HUES6 (cell line): ENCODE results near the gene AKT1.

ENCODE experiments used
- H3K27ac ChIP-seq: 2 replicates; pipeline ENCODE4 v1.7.0; 2013; ENCODE audit warnings: low read depth, mild to moderate bottlenecking, low read length, inconsistent platforms
- H3K27me3 ChIP-seq: 2 replicates; pipeline ENCODE4 v1.6.1; 2013; ENCODE audit warnings: low read length; ENCODE audit not compliant: control insufficient read depth, insufficient read depth
- H3K36me3 ChIP-seq: 2 replicates; pipeline ENCODE4 v1.6.1; 2013; ENCODE audit warnings: low read length; ENCODE audit not compliant: control insufficient read depth, insufficient read depth
- H3K4me1 ChIP-seq: 2 replicates; pipeline ENCODE4 v1.6.1; 2013; ENCODE audit warnings: low read length; ENCODE audit not compliant: control insufficient read depth, insufficient read depth
- H3K4me3 ChIP-seq: 2 replicates; pipeline ENCODE4 v1.5.1; 2013; ENCODE audit warnings: low read depth, low read length
- H3K9ac ChIP-seq: one replicate; pipeline ENCODE4 v1.6.1; 2013; ENCODE audit warnings: mild to moderate bottlenecking, low read length
- H3K9me3 ChIP-seq: 2 replicates; pipeline ENCODE4 v1.6.1; 2013; ENCODE audit warnings: low read depth, low read length; ENCODE audit not compliant: control insufficient read depth, insufficient read depth

Gene AKT1

DNA sequence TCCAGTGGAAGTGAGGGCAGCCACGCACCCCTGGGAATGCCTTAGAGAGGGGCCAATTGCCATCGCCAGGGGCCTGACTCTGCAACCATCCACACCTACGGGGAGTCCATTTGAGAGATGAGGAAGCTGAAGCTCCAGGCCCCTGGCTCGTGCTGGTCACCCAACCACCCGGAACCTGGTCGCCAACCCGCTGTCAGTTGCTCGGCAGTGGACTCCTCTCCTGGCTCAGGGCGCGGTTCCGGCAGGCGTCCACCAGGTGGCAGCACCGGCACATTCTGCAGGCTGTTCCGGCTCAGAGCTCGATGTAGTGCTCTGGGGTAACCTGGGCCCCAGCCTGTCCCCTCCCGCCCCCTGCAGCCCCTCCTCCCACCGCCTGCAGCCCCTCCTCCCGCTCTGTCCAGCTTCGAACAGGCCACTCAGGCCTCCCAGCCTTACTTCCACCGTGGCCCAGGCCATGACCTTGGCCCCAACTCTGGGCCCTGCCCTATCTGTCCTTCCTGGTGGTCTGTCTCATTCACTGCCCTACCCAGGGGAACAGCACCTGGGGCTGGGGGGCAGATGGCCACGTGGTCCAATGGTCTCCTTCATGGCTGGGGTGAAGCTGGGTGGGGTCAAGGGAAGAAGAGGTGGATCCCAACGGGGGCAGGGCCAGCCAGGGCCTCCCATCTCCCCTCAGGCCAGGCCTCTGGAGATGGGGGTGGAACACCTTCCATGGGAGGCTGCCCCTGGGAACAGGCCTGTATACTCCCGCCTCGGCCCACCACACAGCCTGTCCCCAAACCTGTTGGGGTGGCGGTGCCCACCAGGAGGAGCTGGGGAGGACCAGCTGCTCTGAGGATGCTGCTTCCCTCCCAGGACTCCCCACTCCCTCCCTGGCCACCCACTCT is 26.9 kb downstream of the AKT1 start:
- Histone ChIP-seq H3K27me3 (no peaks in the 10 kb centered on the region), H3K9me3 (peaks cover 23% of the 10 kb centered on the region), H3K4me3 (peak overlapping the region; percentile 32), H3K4me1 (peaks cover 10% of the 10 kb centered on the region), H3K9ac (no peak overlapping the region), H3K27ac (no peak overlapping the region), H3K36me3 (peaks cover 34% of the 10 kb centered on the region)

GRCh38 chr14:104767634-104767918 is 28.0 kb downstream of the AKT1 start:
- Histone ChIP-seq H3K27me3 (no peaks in the 10 kb centered on the region), H3K36me3 (peaks cover 23% of the 10 kb centered on the region), H3K27ac (no peak overlapping the region), H3K4me1 (peaks cover 10% of the 10 kb centered on the region), H3K9ac (no peak overlapping the region), H3K4me3 (no peak overlapping the region), H3K9me3 (peaks cover 23% of the 10 kb centered on the region)

GRCh38 chr14:104766863-104767633 is 28.5 kb downstream of the AKT1 start:
- Histone ChIP-seq H3K27ac (no peak overlapping the region), H3K4me1 (peaks cover 10% of the 10 kb centered on the region), H3K9ac (peak overlapping the region; percentile 59), H3K27me3 (no peaks in the 10 kb centered on the region), H3K9me3 (peaks cover 23% of the 10 kb centered on the region), H3K4me3 (peak overlapping the region; percentile 44), H3K36me3 (peaks cover 17% of the 10 kb centered on the region)

DNA sequence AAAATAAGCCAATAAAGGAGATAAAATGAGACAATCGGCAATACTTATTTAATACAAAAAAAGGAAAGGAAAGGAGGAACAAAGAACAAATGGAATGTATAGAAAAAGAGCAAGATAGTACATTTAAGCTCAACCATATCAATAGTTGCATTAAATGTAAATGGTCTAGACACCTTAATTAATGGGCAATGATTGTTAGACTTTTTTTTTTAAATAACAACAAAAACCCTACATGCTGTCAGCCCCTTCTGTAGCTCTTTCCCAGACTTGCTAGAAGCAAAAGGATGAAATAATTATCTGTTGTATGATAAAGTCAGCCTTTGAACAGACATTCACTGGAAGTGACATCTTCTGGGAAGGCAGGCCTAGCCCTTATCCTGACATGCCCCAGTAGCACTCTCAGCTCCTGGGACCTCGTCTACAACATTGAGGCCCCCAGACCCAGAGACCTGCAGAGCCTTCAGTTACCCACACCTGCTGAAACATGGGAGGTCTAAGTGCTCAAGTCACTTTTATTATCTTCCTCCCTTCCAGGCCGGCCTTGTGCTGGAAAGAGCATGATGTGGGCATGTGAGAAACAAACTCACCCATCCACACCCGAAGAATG is 29.2 kb downstream of the AKT1 start:
- Histone ChIP-seq H3K27me3 (no peaks in the 10 kb centered on the region), H3K27ac (no peak overlapping the region), H3K36me3 (peaks cover 11% of the 10 kb centered on the region), H3K9me3 (peaks cover 18% of the 10 kb centered on the region), H3K4me3 (peak overlapping the region; percentile 44), H3K4me1 (peaks cover 10% of the 10 kb centered on the region), H3K9ac (peak overlapping the region; percentile 59)

DNA sequence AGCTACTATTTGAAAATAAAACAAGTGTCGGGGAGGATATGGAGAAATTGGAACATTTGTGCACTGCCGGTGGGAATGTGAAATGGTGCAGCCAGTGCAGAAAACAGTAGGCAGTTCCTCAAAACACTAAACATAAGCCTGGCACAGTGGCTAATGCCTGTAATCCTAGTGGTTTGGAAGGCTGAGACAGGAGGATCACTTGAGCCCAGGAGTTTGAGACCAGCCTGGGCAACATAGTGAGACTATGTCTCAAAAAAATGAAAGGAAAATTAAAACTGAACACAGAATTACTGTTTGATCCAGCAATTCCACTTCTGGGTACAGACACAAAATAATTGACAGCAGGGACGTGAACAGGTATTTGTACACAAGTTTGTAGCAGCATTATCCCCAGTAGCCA is 30.0 kb downstream of the AKT1 start:
- peaks cover 11% of the 10 kb centered on the region; the same call in 1 of the 2 replicates for H3K9me3 ChIP-seq
- no peak overlapping the region for H3K9ac ChIP-seq
- H3K36me3 ChIP-seq = peaks cover 6% of the 10 kb centered on the region; the same call in 1 of the 2 replicates
- H3K4me3 ChIP-seq = no peak overlapping the region
- peaks cover 16% of the 10 kb centered on the region for H3K4me1 ChIP-seq
- H3K27ac ChIP-seq = no peak overlapping the region
- no peaks in the 10 kb centered on the region for H3K27me3 ChIP-seq

GRCh38 chr14:104758981-104759969 is 36.3 kb downstream of the AKT1 start:
- peaks cover 52% of the 10 kb centered on the region for H3K36me3 ChIP-seq

DNA sequence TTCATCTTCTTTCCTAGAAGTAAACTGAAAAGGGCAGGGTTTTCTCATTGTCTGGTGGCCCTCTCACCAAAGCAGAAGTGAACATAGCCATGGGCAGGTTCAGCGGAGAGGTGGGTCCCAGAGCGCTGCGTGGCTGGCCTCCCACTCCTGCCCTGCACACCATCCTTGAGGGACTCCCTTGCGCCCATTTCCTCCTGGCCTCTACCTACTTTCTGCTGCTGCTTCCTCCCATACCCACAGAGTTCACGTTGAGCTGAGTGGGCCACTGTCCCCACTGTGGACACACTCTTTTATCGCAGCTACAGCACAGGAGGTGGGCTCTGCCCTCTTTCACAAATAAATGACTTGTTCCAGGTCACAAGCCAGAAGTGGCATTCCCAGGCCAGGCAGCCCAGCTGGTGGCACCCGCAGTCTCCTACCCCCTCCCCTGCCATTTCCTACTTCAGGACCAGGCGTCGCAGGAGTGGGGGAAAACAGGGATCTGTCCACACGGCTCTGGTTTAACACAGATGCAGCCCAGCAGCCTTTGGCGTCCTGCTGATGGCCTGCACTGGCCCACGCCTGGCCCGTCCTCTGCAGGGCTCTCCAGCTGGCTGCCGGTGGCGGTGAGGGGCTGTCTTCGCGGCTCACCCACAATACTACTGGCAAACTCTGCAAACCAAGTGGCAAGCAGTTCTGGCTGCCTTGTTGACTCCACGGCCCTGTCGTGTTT is 37.7 kb downstream of the AKT1 start:
- Histone ChIP-seq H3K4me1 (peaks cover 17% of the 10 kb centered on the region), H3K4me3 (no peak overlapping the region), H3K27me3 (no peaks in the 10 kb centered on the region), H3K27ac (no peak overlapping the region), H3K36me3 (peaks cover 52% of the 10 kb centered on the region), H3K9me3 (no peaks in the 10 kb centered on the region), H3K9ac (no peak overlapping the region)

More at GRCh38 chr14:104758981-104759969, 36.3 kb downstream of the AKT1 start:
- H3K9me3 ChIP-seq = no peaks in the 10 kb centered on the region
- H3K27ac ChIP-seq = no peak overlapping the region
- H3K4me1 ChIP-seq = peaks cover 11% of the 10 kb centered on the region; the same call in 1 of the 2 replicates
- no peak overlapping the region for H3K4me3 ChIP-seq
- H3K27me3 ChIP-seq = no peaks in the 10 kb centered on the region
- H3K9ac ChIP-seq = no peak overlapping the region

GRCh38 chr14:104757238-104757585 is 38.3 kb downstream of the AKT1 start:
- Histone ChIP-seq H3K36me3 (peaks cover 52% of the 10 kb centered on the region), H3K9me3 (no peaks in the 10 kb centered on the region), H3K4me1 (peaks cover 17% of the 10 kb centered on the region), H3K27ac (no peak overlapping the region), H3K4me3 (no peak overlapping the region), H3K27me3 (no peaks in the 10 kb centered on the region), H3K9ac (no peak overlapping the region)

- no peak overlapping the region for H3K4me3 ChIP-seq
- peaks cover 17% of the 10 kb centered on the region for H3K4me1 ChIP-seq
- H3K36me3 ChIP-seq = peaks cover 52% of the 10 kb centered on the region
- no peaks in the 10 kb centered on the region for H3K27me3 ChIP-seq
- H3K27ac ChIP-seq = no peak overlapping the region
- no peak overlapping the region for H3K9ac ChIP-seq
- no peaks in the 10 kb centered on the region; the same call in 1 of the 2 replicates for H3K9me3 ChIP-seq
Observed at GRCh38 chr14:104756477-104757237, 38.9 kb downstream of the AKT1 start.
